Osteocyte (in vitro differentiated cells): Measurements from ENCODE around the gene NAP1L5. TPM values are rescaled to one million over a fixed set of nuclear protein-coding genes. Genes with fewer than 3 reads are reported as not detected.
A peak's percentile ranks its signal among the peaks of the same experiment; 100 is the strongest.

Experiments
- DNase-seq: peaks from one replicate; pipeline ENCODE4 v3.0.0; 2021; ENCODE audit warnings: mixed read lengths; ENCODE audit not compliant: unreplicated experiment; ENCODE audit errors: extremely low spot score
- H3K27ac Mint-ChIP-seq: one replicate; pipeline ENCODE4 v1.8.0; 2021; ENCODE audit warnings: mild to moderate bottlenecking, mixed read lengths; ENCODE audit not compliant: unreplicated experiment
- H3K27me3 Mint-ChIP-seq: one replicate; pipeline ENCODE4 v1.8.0; 2021; ENCODE audit warnings: mixed read lengths; ENCODE audit not compliant: unreplicated experiment
- H3K36me3 Mint-ChIP-seq: one replicate; pipeline ENCODE4 v1.8.0; 2021; ENCODE audit warnings: mixed read lengths; ENCODE audit not compliant: unreplicated experiment
- H3K4me1 Mint-ChIP-seq: one replicate; pipeline ENCODE4 v1.8.0; 2021; ENCODE audit warnings: mixed read lengths; ENCODE audit not compliant: unreplicated experiment
- H3K4me3 Mint-ChIP-seq: one replicate; pipeline ENCODE4 v1.8.0; 2021; ENCODE audit warnings: mild to moderate bottlenecking, moderate library complexity, mixed read lengths; ENCODE audit not compliant: unreplicated experiment
- H3K9me3 Mint-ChIP-seq: one replicate; pipeline ENCODE4 v1.8.0; 2021; ENCODE audit warnings: mixed read lengths; ENCODE audit not compliant: unreplicated experiment
- CTCF ChIP-seq: fragments of 200-600 bp; sonication (generic); IDR thresholded peaks from 2 replicates; pipeline ENCODE4 v1.5.0; 2021; ENCODE audit warnings: antibody characterized with exemption, mild to moderate bottlenecking, moderate library complexity
- total RNA-seq: library from RNA; stranded (reverse); gene quantifications from 2 replicates; pipeline ENCODE4 v1.2.1, GENCODE V29; 2021

The NAP1L5 gene
- total RNA-seq, 1 donor from 2014 or later: 5.7 TPM

GRCh38 chr4:88744609-88745008 is 47.0 kb upstream of the NAP1L5 start:
- Mint-ChIP-seq H3K9me3 (no peaks in the 10 kb centered on the region), H3K4me3 (no peak overlapping the region), H3K4me1 (peaks cover 21% of the 10 kb centered on the region), H3K27ac (no peak overlapping the region), H3K27me3 (no peaks in the 10 kb centered on the region), H3K36me3 (peaks cover 39% of the 10 kb centered on the region)
- no peak for DNase-seq
- no peak for TF ChIP-seq CTCF

GRCh38 chr4:88743696-88744095 is 46.1 kb upstream of the NAP1L5 start:
- no peak for TF ChIP-seq CTCF
- H3K36me3 Mint-ChIP-seq: peaks cover 33% of the 10 kb centered on the region
- no peaks in the 10 kb centered on the region for H3K9me3 Mint-ChIP-seq
- no peak overlapping the region for H3K4me3 Mint-ChIP-seq
- H3K27ac Mint-ChIP-seq: peak overlapping the region; percentile 69
- H3K27me3 Mint-ChIP-seq: no peaks in the 10 kb centered on the region
- no peak for DNase-seq
- peaks cover 21% of the 10 kb centered on the region for H3K4me1 Mint-ChIP-seq

GRCh38 chr4:88742561-88742960 is 44.9 kb upstream of the NAP1L5 start:
- no peak for TF ChIP-seq CTCF
- no peak for DNase-seq
- H3K4me3 Mint-ChIP-seq: no peak overlapping the region
- H3K9me3 Mint-ChIP-seq: no peaks in the 10 kb centered on the region
- no peak overlapping the region for H3K27ac Mint-ChIP-seq
- H3K36me3 Mint-ChIP-seq: peaks cover 29% of the 10 kb centered on the region
- peaks cover 21% of the 10 kb centered on the region for H3K4me1 Mint-ChIP-seq
- H3K27me3 Mint-ChIP-seq: no peaks in the 10 kb centered on the region

GRCh38 chr4:88738180-88738579 is 40.6 kb upstream of the NAP1L5 start:
- peaks cover 15% of the 10 kb centered on the region for H3K36me3 Mint-ChIP-seq
- H3K27ac Mint-ChIP-seq: no peak overlapping the region
- TF ChIP-seq CTCF: no peak
- DNase-seq: no peak
- no peaks in the 10 kb centered on the region for H3K27me3 Mint-ChIP-seq
- H3K4me3 Mint-ChIP-seq: no peak overlapping the region
- H3K4me1 Mint-ChIP-seq: peaks cover 4% of the 10 kb centered on the region
- H3K9me3 Mint-ChIP-seq: no peaks in the 10 kb centered on the region

- no peak for TF ChIP-seq CTCF
- DNase-seq: no peak
- no peak overlapping the region for H3K4me3 Mint-ChIP-seq
- H3K9me3 Mint-ChIP-seq: no peaks in the 10 kb centered on the region
- no peaks in the 10 kb centered on the region for H3K27me3 Mint-ChIP-seq
- peaks cover 3% of the 10 kb centered on the region for H3K4me1 Mint-ChIP-seq
- peaks cover 15% of the 10 kb centered on the region for H3K36me3 Mint-ChIP-seq
- H3K27ac Mint-ChIP-seq: no peak overlapping the region
These were observed 39.8 kb upstream of the NAP1L5 start for GRCh38 chr4:88737307-88737941.
